T-helper 1 cell treated with Interleukin-12 subunit alpha and Interleukin-12 subunit beta and Interleukin-4 antibody, amounts not matched to agents 30 μg/mL and 1 μg/mL, for 36 hours (primary cell): ENCODE results near the gene TNFSF9.

ENCODE experiments used
- H3K27ac Mint-ChIP-seq: one replicate; pipeline ENCODE4 v1.8.0; 2021; ENCODE audit warnings: mild to moderate bottlenecking, mixed read lengths
- H3K27me3 Mint-ChIP-seq: one replicate; pipeline ENCODE4 v1.8.0; 2021; ENCODE audit warnings: low read depth, mixed read lengths
- H3K36me3 Mint-ChIP-seq: one replicate; pipeline ENCODE4 v1.8.0; 2021; ENCODE audit warnings: low read depth, mixed read lengths
- H3K4me1 Mint-ChIP-seq: one replicate; pipeline ENCODE4 v1.8.0; 2021; ENCODE audit warnings: low read depth, mixed read lengths
- H3K4me3 Mint-ChIP-seq: one replicate; pipeline ENCODE4 v1.8.0; 2021; ENCODE audit warnings: mild to moderate bottlenecking, moderate library complexity, mixed read lengths
- H3K9me3 Mint-ChIP-seq: one replicate; pipeline ENCODE4 v1.8.0; 2021; ENCODE audit warnings: mixed read lengths

TNFSF9 gene

DNA sequence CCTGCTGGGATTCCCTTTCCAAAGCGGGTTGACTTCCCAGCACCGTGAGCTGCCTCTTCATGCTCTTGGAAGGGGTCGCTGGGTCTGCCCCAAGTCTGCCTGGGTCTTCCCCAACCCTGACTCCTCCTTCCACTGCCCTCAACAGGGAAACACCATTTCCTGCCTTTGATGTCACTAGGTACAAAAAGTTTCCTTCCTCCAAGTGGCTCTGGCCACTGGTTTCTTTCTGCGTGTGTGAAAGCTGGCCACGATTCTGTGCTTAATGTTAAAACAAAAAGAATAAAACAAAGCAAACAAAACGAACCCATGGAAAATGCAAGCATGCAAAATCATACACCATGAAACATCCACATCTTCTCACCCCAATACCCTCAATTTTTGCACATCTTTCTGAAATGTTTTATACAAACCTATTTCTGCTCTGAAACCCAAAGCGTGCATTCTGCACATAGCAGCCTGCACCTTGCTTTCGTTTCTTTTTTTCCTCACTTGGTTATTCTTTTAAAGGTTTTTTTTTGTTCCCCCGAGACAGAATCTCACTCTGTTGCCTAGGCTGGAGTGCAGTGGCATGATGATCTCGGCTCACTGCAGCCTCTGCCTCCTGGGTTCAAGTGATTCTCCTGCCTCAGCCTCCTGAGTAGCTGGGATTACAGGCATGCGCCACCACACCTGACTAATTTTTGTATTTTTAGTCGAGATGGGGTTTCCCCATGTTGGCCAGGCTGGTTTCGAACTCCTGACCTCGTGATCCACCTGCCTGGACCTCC is 12.5 kb upstream of the TNFSF9 start:
- H3K27me3 Mint-ChIP-seq, result peaks cover 3% of the 10 kb centered on the region
- no peaks in the 10 kb centered on the region for H3K9me3 Mint-ChIP-seq
- peak overlapping the region; percentile 79 for H3K27ac Mint-ChIP-seq
- H3K36me3 Mint-ChIP-seq, result no peaks in the 10 kb centered on the region
- H3K4me3 Mint-ChIP-seq, result peak overlapping the region; percentile 56
- H3K4me1 Mint-ChIP-seq, result peaks cover 34% of the 10 kb centered on the region

- H3K4me3 Mint-ChIP-seq, result peak overlapping the region; percentile 30
- H3K27ac Mint-ChIP-seq, result peak overlapping the region; percentile 65
- H3K27me3 Mint-ChIP-seq, result peaks cover 3% of the 10 kb centered on the region
- H3K36me3 Mint-ChIP-seq, result no peaks in the 10 kb centered on the region
- H3K4me1 Mint-ChIP-seq, result peaks cover 34% of the 10 kb centered on the region
- H3K9me3 Mint-ChIP-seq, result no peaks in the 10 kb centered on the region
These were observed 11.5 kb upstream of the TNFSF9 start for GRCh38 chr19:6519289-6519688.

GRCh38 chr19:6521718-6522646 is 8.8 kb upstream of the TNFSF9 start:
- Mint-ChIP-seq H3K9me3 (no peaks in the 10 kb centered on the region), H3K27me3 (peaks cover 3% of the 10 kb centered on the region), H3K4me1 (peaks cover 23% of the 10 kb centered on the region), H3K27ac (no peak overlapping the region), H3K36me3 (no peaks in the 10 kb centered on the region), H3K4me3 (no peak overlapping the region)

DNA sequence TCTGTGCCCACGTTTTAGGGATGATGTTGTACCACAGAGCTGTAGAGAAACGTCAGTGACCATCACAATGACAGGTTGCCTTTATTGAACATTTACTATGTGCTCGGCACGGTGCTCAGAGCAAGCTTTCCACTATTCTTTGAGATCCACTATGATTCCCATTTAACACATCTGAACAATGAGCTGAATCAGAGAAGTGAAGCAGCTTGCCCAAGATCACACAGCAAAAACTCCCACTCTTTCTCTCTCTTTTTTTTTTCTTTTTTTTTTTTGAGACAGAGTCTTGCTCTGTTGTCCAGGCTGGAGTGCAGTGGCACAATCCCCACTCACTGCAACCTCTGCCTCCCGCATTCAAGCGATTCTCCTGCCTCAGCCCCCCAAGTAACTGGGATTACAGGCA is 8.1 kb upstream of the TNFSF9 start:
- H3K4me1 Mint-ChIP-seq, result peaks cover 18% of the 10 kb centered on the region
- peaks cover 5% of the 10 kb centered on the region for H3K27me3 Mint-ChIP-seq
- no peaks in the 10 kb centered on the region for H3K9me3 Mint-ChIP-seq
- H3K36me3 Mint-ChIP-seq, result no peaks in the 10 kb centered on the region
- no peak overlapping the region for H3K4me3 Mint-ChIP-seq
- no peak overlapping the region for H3K27ac Mint-ChIP-seq

GRCh38 chr19:6524311-6524710 is 6.5 kb upstream of the TNFSF9 start:
- Mint-ChIP-seq H3K36me3 (no peaks in the 10 kb centered on the region), H3K9me3 (no peaks in the 10 kb centered on the region), H3K27ac (no peak overlapping the region), H3K4me1 (peaks cover 8% of the 10 kb centered on the region), H3K27me3 (peaks cover 10% of the 10 kb centered on the region), H3K4me3 (no peak overlapping the region)

DNA sequence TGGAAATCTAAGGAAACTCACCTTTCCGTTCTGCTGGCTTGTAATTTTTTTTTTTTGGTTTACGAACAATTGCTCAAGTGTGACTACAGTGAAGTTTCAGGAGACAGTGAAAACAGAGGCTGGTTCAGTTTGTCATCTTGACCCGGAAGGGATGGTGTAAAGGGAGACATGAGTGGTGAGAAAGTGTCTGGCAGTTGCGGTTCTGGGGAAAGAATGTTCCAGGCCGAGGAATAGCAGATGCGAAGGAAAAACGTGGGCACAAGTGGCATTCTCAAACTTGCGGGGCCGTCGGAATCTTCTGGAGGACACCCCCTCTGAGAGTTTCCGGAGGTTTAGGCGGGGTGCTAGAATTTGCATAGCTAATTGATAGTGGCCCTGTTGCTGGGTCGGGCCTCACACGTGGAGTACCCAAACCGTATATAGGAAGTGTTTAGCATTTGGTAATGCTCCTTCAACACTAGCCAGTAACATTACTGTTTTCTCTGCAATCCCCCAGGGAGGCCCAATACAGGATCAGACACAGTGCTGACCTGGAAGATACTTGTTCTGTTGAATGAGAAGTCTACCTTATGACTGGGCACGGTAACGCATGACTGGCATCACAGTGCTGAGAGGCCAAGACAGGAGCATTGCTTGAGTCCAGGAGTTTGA is 2.8 kb upstream of the TNFSF9 start:
- Mint-ChIP-seq H3K27me3 (peaks cover 35% of the 10 kb centered on the region), H3K4me3 (no peak overlapping the region), H3K4me1 (peaks cover 28% of the 10 kb centered on the region), H3K9me3 (no peaks in the 10 kb centered on the region), H3K36me3 (peaks cover 6% of the 10 kb centered on the region), H3K27ac (no peak overlapping the region)

DNA sequence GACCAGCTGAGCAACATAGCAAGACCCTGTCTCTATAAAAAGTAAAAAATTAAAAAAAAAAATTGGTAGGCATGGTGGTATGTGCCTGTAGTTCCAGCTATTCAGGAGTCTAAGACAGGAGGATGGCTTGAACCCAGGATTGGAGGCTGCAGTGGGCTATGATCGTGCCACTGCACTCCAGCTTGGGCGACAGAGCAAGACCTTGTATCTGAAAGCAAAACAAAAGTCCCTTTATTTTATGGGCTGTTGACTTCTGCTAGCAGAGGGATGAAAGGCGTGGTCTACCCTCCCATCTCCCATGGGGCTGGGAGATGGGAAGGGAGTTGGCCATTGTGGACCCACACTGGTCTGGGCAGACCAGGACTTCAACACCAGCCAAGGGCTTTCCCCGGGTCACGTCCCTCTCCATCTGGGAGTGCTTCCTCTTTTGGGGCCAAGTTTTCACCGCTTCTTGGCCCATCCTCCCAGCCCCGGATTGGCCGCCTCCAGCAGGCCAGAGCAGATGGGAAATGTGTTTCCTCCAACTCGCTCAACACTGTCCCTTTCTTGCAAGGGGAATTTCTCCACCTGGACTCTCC is 2.2 kb upstream of the TNFSF9 start:
- H3K4me1 Mint-ChIP-seq, result peaks cover 28% of the 10 kb centered on the region
- H3K4me3 Mint-ChIP-seq, result no peak overlapping the region
- H3K27ac Mint-ChIP-seq, result no peak overlapping the region

GRCh38 chr19:6529351-6529750 is 1.5 kb upstream of the TNFSF9 start:
- peaks cover 28% of the 10 kb centered on the region for H3K4me1 Mint-ChIP-seq
- H3K36me3 Mint-ChIP-seq, result peaks cover 6% of the 10 kb centered on the region
- peak overlapping the region; percentile 90 for H3K4me3 Mint-ChIP-seq
- peaks cover 35% of the 10 kb centered on the region for H3K27me3 Mint-ChIP-seq
- H3K27ac Mint-ChIP-seq, result peak overlapping the region; percentile 16
- no peaks in the 10 kb centered on the region for H3K9me3 Mint-ChIP-seq

More for the DNA sequence above, 2.2 kb upstream of the TNFSF9 start:
- Mint-ChIP-seq H3K27me3 (peaks cover 35% of the 10 kb centered on the region), H3K9me3 (no peaks in the 10 kb centered on the region), H3K36me3 (peaks cover 6% of the 10 kb centered on the region)

DNA sequence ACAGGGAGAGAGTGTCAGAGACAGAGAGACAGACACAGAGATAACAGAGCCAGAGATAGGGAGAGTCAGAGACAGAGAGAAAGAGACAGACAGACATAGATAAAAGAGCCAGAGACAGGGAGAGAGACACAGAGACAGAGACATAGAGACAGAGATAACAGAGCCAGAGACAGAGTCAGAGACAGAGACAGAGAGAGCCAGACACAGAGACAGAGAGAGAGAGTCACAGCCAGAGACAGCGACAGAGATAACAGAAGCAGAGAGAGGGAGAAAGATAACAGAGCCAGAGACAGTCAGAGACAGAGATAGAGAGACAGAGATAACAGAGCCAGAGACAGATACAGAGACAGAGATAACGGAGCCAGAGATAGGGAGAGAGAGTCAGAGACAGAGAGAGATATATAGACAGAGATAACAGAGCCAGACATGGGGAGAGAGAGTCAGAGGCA is 865 bp upstream of the TNFSF9 start:
- H3K36me3 Mint-ChIP-seq, result peaks cover 6% of the 10 kb centered on the region
- H3K27ac Mint-ChIP-seq, result peak overlapping the region; percentile 58
- H3K4me3 Mint-ChIP-seq, result peak overlapping the region; percentile 90
- H3K9me3 Mint-ChIP-seq, result no peaks in the 10 kb centered on the region
- H3K4me1 Mint-ChIP-seq, result peaks cover 30% of the 10 kb centered on the region
- H3K27me3 Mint-ChIP-seq, result peaks cover 35% of the 10 kb centered on the region

GRCh38 chr19:6531163-6531955 is 533 bp downstream of the TNFSF9 start:
- H3K4me1 Mint-ChIP-seq, result peaks cover 39% of the 10 kb centered on the region
- peaks cover 11% of the 10 kb centered on the region for H3K36me3 Mint-ChIP-seq

DNA sequence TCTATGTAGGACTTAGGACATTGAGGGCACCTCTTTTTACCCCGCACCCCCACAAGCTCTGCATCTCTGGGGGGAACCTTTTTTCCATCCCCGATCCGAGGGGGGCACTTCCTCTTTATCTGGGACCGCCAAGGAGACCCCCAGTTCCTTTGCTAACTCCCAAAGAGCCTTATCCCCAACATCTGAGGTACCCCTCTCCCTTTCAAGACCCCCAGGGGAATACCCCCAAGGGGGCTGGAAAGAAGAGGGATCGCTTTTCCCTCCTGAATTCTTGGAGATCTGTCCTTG is 1.1 kb downstream of the TNFSF9 start:
- no peaks in the 10 kb centered on the region for H3K9me3 Mint-ChIP-seq
- H3K27me3 Mint-ChIP-seq, result peaks cover 35% of the 10 kb centered on the region
- peak overlapping the region; percentile 22 for H3K27ac Mint-ChIP-seq
- H3K36me3 Mint-ChIP-seq, result peaks cover 11% of the 10 kb centered on the region
- H3K4me3 Mint-ChIP-seq, result peak overlapping the region; percentile 73
- peaks cover 44% of the 10 kb centered on the region for H3K4me1 Mint-ChIP-seq

More at GRCh38 chr19:6531163-6531955, 533 bp downstream of the TNFSF9 start:
- Mint-ChIP-seq H3K4me3 (peak overlapping the region; percentile 73), H3K27me3 (peaks cover 35% of the 10 kb centered on the region), H3K27ac (no peak overlapping the region), H3K9me3 (no peaks in the 10 kb centered on the region)

GRCh38 chr19:6532244-6532999 is 1.6 kb downstream of the TNFSF9 start:
- Mint-ChIP-seq H3K4me3 (peak overlapping the region; percentile 73), H3K4me1 (peaks cover 47% of the 10 kb centered on the region), H3K27ac (peak overlapping the region; percentile 55), H3K36me3 (peaks cover 14% of the 10 kb centered on the region), H3K9me3 (no peaks in the 10 kb centered on the region), H3K27me3 (peaks cover 35% of the 10 kb centered on the region)

- Mint-ChIP-seq H3K36me3 (peaks cover 14% of the 10 kb centered on the region), H3K9me3 (no peaks in the 10 kb centered on the region), H3K27me3 (peaks cover 31% of the 10 kb centered on the region), H3K27ac (peak overlapping the region; percentile 55), H3K4me1 (peaks cover 47% of the 10 kb centered on the region), H3K4me3 (peak overlapping the region; percentile 73)
These were observed 2.1 kb downstream of the TNFSF9 start for GRCh38 chr19:6533000-6533328.
